ENCODE data around the gene LRRD1. TPM values are rescaled to one million over a fixed set of nuclear protein-coding genes. Genes with fewer than 3 reads are reported as not detected.

LRRD1 gene
- total and polyA plus RNA-seq, 2 of the 13 experiments (the other 11 are each of a cell fraction or from before 2014, with no cell fraction given) = 0.03 TPM; not detected in 1

DNA sequence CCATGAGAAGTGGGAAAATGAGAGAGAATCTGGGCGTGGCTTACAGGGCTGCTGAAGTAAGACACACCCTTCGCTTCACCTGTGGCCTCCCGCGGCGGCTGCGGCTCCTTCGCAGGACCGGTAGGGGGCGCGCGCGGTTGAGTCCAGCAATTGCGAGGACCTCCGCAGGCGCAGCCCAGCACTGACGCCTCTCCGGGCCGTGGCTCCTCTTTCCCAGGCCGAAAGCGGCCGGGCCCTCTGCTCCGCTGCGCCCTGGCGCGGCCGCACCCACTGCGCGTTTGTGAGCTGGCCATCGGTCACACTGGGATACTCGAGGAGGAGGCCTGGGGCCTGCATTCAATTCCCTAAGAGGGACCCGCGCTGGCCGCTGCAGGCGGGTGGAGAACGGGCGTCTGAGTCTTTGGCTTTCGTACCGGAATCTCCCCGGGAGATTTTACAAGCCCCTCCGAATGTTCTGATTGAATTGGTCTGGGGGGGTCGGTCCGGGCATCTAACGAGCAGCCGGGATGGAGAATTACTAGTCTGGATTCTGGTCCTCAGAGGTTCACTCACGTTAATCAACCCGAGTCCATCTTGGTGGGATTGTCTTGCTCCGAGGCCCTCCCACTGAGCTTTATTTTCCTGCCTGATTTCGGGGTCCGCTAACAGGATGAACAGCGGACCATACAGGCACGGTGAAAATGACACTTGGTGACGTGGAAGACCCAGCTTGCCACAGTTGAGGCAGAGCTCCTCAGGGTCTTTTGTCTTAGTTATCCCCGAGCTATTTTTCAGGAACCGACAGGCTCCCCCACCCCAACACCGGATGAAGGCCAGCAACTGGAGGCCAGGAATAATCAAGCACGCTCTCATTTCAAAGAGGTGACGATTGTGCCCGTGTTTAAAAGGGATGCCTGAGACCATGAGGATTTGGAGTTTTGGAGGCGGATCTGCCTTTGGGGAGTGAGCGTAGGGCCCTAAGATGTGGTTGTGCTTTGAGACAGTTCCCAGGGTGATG lies at the start of gene LRRD1 (continued):
- TF ChIP-seq, protein P1, sequence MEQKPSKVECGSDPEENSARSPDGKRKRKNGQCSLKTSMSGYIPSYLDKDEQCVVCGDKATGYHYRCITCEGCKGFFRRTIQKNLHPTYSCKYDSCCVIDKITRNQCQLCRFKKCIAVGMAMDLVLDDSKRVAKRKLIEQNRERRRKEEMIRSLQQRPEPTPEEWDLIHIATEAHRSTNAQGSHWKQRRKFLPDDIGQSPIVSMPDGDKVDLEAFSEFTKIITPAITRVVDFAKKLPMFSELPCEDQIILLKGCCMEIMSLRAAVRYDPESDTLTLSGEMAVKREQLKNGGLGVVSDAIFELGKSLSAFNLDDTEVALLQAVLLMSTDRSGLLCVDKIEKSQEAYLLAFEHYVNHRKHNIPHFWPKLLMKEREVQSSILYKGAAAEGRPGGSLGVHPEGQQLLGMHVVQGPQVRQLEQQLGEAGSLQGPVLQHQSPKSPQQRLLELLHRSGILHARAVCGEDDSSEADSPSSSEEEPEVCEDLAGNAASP (CRISPR knock-in tag; IDR thresholded peaks at IDR 0.05; ENCODE audit: borderline replicate concordance) = 0 out of 2 replicates have a peak, but pooled peaks have one; percentile 46
- TF ChIP-seq EHMT2 (IDR thresholded peaks at IDR 0.05; ENCODE audit: borderline replicate concordance, low read depth, low read length) (no peak), ZNF660 (CRISPR knock-in tag; IDR thresholded peaks at IDR 0.05; ENCODE audit: borderline replicate concordance, low read depth) (no peak), MEF2D (CRISPR knock-in tag; IDR thresholded peaks at IDR 0.05) (no peak), CHD2 (IDR thresholded peaks at IDR 0.05; ENCODE audit: low read depth, low read length) (no peak), KAT7 (CRISPR knock-in tag; IDR thresholded peaks at IDR 0.05; ENCODE audit: borderline replicate concordance) (peak; percentile 75; the same call in 1 of the 2 replicates), HMGA1 (CRISPR knock-in tag; conservative IDR thresholded peaks at IDR 0.05) (no peak), ZNF589 (CRISPR knock-in tag; conservative IDR thresholded peaks at IDR 0.05) (no peak), ZNF253 (CRISPR knock-in tag; IDR thresholded peaks at IDR 0.05; ENCODE audit: borderline replicate concordance) (no peak), ZSCAN31 (CRISPR knock-in tag; IDR thresholded peaks at IDR 0.05; ENCODE audit: low read depth) (no peak; the same call in 1 of the 2 replicates)
- TF ChIP-seq, protein P2, sequence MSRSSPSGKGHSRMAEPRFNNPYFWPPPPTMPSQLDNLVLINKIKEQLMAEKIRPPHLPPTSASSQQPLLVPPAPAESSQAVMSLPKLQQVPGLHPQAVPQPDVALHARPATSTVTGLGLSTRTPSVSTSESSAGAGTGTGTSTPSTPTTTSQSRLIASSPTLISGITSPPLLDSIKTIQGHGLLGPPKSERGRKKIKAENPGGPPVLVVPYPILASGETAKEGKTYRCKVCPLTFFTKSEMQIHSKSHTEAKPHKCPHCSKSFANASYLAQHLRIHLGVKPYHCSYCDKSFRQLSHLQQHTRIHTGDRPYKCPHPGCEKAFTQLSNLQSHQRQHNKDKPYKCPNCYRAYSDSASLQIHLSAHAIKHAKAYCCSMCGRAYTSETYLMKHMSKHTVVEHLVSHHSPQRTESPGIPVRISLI (CRISPR knock-in tag; IDR thresholded peaks at IDR 0.05; ENCODE audit: borderline replicate concordance) = no peak
- TF ChIP-seq, protein P3, sequence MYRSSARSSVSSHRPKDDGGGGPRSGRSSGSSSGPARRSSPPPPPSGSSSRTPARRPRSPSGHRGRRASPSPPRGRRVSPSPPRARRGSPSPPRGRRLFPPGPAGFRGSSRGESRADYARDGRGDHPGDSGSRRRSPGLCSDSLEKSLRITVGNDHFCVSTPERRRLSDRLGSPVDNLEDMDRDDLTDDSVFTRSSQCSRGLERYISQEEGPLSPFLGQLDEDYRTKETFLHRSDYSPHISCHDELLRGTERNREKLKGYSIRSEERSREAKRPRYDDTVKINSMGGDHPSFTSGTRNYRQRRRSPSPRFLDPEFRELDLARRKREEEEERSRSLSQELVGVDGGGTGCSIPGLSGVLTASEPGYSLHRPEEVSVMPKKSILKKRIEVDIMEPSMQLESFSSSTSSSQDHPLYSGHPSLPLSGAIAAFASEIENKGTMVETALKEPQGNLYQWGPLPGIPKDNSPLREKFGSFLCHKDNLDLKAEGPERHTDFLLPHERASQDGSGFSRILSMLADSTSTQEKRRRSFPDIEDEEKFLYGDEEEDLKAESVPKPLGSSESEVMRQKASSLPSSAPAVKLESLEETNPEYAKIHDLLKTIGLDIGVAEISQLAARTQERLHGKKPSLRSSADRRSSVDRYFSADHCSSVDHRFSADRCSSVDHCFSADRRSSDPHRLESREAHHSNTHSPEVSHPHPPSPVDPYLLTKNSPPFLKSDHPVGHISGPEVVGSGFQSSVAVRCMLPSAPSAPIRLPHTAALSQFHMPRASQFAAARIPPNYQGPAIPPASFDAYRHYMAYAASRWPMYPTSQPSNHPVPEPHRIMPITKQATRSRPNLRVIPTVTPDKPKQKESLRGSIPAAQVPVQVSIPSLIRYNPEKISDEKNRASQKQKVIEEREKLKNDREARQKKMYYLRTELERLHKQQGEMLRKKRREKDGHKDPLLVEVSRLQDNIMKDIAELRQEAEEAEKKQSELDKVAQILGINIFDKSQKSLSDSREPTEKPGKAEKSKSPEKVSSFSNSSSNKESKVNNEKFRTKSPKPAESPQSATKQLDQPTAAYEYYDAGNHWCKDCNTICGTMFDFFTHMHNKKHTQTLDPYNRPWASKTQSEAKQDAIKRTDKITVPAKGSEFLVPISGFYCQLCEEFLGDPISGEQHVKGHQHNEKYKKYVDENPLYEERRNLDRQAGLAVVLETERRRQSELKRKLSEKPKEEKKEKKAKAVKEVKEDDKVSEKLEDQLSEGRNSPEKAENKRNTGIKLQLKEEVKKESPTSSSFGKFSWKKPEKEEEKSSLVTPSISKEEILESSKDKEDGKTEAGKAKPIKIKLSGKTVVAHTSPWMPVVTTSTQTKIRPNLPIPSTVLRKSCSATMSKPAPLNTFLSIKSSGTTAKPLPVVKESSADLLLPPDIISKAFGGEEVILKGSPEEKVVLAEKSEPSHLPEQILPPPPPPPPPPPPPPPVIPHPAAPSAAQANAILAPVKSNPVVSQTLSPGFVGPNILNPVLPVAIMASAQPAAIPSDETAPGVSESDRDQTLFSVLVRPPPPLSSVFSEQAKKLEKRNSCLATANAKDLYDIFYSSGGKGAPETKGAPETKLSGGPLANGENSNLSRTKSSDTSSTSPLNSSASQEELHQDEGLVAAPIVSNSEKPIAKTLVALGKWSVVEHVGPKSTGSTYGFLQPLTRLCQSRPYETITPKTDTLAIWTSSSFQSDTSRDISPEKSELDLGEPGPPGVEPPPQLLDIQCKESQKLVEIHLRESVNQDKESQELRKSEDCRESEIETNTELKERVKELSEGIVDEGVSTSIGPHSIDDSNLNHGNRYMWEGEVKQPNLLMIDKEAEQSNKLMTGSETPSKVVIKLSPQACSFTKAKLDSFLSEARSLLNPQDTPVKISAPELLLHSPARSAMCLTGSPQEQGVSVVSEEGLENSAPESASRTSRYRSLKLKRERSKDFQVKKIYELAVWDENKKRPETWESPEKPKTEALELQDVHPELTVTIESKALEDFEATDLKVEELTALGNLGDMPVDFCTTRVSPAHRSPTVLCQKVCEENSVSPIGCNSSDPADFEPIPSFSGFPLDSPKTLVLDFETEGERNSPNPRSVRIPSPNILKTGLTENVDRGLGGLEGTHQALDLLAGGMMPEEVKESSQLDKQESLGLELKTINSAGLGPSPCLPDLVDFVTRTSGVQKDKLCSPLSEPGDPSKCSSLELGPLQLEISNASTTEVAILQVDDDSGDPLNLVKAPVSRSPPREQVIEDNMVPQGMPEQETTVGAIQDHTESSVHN (CRISPR knock-in tag; IDR thresholded peaks at IDR 0.05) = no peak
- TF ChIP-seq, protein P4, sequence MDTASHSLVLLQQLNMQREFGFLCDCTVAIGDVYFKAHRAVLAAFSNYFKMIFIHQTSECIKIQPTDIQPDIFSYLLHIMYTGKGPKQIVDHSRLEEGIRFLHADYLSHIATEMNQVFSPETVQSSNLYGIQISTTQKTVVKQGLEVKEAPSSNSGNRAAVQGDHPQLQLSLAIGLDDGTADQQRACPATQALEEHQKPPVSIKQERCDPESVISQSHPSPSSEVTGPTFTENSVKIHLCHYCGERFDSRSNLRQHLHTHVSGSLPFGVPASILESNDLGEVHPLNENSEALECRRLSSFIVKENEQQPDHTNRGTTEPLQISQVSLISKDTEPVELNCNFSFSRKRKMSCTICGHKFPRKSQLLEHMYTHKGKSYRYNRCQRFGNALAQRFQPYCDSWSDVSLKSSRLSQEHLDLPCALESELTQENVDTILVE (CRISPR knock-in tag; IDR thresholded peaks at IDR 0.05) = no peak
- TF ChIP-seq, protein P5, sequence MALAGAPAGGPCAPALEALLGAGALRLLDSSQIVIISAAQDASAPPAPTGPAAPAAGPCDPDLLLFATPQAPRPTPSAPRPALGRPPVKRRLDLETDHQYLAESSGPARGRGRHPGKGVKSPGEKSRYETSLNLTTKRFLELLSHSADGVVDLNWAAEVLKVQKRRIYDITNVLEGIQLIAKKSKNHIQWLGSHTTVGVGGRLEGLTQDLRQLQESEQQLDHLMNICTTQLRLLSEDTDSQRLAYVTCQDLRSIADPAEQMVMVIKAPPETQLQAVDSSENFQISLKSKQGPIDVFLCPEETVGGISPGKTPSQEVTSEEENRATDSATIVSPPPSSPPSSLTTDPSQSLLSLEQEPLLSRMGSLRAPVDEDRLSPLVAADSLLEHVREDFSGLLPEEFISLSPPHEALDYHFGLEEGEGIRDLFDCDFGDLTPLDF (CRISPR knock-in tag; IDR thresholded peaks at IDR 0.05) = peak; percentile 22; the same call in 1 of the 2 replicates

Measured in HepG2 (cell line).